Retinal pigment epithelial cell (primary cell): Measurements from ENCODE around the gene CIC.
A peak's percentile ranks its signal among the peaks of the same experiment; 100 is the strongest.

Experiments
- DNase-seq: peaks from one replicate; pipeline ENCODE4 v3.0.0-alpha.2; 2010; ENCODE audit warnings: low read depth
- H3K4me3 ChIP-seq: 2 replicates; pipeline ENCODE4 v1.5.1; 2011; ENCODE audit warnings: mild to moderate bottlenecking, low read length, control low read depth, moderate library complexity
- CTCF ChIP-seq: conservative IDR thresholded peaks from 2 replicates; pipeline ENCODE4 v1.5.1; 2011; ENCODE audit warnings: low read depth, low read length, control low read depth, inconsistent platforms

The CIC gene

GRCh38 chr19:42281146-42281826 lies 12.2 kb downstream of the CIC start:
- peak overlapping the region; percentile 41 for H3K4me3 ChIP-seq

GRCh38 chr19:42281827-42282762 lies 13.0 kb downstream of the CIC start:
- DNase-seq = peak; percentile 66
- H3K4me3 ChIP-seq = peak overlapping the region; percentile 41
- TF ChIP-seq CTCF = no peak

More at GRCh38 chr19:42281146-42281826, 12.2 kb downstream of the CIC start:
- TF ChIP-seq CTCF = no peak
- no peak for DNase-seq

GRCh38 chr19:42282819-42283187 lies 13.8 kb downstream of the CIC start:
- TF ChIP-seq CTCF = no peak
- H3K4me3 ChIP-seq = peak overlapping the region; percentile 32
- no peak for DNase-seq

DNA sequence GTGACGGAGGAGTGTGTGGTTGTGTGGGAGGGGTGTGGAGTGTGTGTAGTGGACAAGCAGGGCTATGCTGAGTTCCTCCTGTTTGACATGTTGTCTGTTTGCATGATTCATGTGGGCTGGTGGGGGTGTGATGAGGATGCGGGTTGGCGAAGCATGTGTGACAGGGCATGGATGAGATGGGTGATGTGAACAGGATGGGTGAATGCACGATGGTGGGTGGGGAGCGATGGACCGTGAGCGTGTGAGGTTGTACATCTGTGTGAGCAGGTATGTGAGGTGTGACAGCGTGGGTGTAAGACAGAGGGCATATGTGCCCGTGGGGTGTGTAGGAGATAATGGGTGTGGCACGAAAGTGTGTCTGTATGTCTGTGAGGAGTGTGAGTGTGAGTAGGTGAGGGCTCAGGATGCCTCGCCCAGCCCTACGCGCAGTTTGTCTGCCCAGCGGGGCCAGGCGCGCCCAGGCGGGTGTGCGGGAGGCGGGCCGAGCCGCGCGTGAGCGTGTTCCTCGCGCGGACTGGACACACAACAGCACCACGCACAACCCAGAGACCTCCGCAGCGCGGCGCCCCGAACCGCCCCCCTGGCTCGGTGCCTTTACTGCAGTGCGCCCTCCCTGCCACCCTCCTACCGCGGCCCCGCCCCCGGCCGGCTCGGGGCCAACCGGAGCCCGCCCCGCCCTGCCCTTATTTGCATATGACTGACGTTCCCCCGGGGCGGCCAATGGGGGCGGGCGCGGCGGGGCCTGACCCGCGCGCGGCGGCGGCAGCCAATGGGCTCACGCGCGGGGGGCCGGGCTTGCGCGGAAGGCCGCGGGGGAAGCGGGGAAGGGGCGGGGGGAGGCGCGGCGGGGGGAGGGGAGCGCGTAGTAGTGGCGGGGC lies 14.4 kb downstream of the CIC start:
- TF ChIP-seq CTCF = no peak
- peak; percentile 66 for DNase-seq
- peak overlapping the region; percentile 32 for H3K4me3 ChIP-seq

- H3K4me3 ChIP-seq = peak overlapping the region; percentile 19
- no peak for DNase-seq
- TF ChIP-seq CTCF = no peak
Measured at GRCh38 chr19:42284066-42284501, 15.0 kb downstream of the CIC start.

GRCh38 chr19:42284591-42285341 lies 15.7 kb downstream of the CIC start:
- TF ChIP-seq CTCF = no peak
- DNase-seq = no peak
- H3K4me3 ChIP-seq = peak overlapping the region; percentile 79
